DMS153 treated with DMSO at 0.1 percent for 48 hours (cell line): ENCODE data around the gene KLC1.
A peak's percentile ranks its signal among the peaks of the same experiment; 100 is the strongest.

Experiments
- DNase-seq: peaks from one replicate; lab custom pipeline; 2025; ENCODE audit not compliant: unreplicated experiment; lab: John Stamatoyannopoulos, UW

Gene KLC1

DNA sequence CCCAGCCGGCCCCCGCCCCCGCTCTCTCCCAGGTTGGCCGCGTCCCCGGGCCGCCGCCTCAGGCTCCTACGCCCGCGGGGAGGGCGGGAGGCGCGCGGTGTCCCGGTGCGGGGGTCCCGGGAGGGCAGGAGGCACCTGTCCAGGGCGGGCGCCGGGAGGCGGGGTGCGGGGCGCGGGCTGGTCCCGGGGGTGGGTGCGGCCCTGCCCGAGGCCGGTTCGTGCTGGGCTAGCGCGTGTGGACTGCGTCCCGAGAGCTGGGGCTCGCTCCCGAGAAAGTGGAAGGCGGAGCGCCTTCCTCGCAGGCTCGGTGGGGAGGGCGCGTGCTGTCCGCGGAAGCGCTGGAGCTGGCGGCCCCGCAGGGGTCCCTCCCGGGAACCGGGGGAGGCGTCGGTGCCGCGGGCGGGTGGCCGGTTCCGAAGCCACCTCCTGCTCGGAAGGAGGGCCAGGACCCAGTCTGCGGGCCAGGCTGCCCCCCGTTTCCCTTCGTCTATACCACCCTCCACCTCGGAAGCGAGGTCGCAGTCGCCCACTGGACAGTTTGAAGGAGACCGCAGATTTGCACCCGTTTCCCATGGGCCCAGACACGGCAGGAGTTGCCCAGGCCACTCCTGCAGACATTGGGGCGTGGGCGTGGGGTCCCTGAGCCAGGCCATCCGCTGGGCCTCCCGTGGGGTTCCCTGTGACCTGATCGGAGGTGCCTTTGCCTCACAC lies 87.2 kb downstream of the KLC1 start:
- no peak for DNase-seq

DNA sequence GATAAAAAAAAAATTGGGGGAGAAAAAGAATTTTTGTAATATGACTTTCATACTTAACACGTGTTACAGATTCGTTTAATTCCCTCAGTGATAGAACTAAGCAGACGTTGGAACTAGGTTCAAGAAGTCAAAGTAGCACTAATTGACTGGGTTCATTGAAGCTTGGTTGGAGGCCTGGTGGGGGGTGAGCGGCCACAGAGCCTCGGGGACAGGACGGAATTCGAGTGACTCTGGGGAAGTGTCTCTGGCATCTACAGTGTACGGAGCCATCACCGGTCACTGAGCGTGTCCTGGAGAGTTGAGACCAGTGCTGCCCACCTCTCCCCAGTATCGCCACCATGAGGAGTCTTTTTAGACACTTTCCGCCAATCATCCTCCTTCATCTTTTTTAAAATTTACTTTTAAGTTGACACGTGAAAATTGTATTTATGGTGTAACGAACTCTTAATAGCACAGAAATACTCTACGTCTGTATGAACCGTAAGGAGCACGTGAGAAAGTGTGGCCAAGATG lies 87.9 kb downstream of the KLC1 start:
- DNase-seq: no peak

DNA sequence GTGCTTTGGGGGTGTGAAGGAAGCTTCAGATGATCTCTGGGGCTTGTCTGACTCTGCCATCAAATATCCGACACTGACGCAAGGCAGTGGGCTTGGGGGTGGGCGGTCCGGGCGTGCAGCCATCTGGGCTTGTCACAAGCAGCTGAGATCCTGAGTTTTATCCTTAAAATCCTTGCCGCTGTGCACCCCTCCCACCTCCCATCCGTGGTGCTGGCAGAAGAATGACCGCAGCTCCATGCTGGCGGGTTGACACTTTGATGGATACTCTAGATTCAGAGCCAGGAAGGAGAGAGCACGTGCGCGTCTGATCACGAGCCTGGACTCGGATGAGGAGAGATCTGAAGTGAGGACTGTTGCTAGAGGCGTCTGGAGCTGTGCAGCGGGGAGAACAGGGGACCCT lies 89.6 kb downstream of the KLC1 start:
- DNase-seq: no peak

DNA sequence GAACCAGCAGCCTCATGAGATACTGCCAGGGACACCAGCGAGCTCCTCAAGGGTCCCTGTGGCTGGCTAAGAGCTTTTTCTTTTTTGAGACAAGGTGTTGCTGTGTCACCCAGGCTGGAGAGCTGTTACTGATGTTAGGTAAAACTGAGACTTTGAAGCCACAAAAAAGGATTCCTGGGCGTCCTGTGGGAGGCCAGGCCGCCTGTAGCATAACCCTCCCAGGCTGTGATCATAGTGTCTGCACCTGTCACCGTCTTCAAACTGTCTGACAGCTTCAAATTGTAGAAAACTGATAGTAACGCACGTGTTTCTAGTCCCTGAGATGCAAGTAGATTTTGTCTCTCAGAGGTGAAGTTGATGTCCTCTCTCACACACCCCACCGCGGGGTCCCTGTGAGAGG lies 90.7 kb downstream of the KLC1 start:
- DNase-seq: no peak

DNA sequence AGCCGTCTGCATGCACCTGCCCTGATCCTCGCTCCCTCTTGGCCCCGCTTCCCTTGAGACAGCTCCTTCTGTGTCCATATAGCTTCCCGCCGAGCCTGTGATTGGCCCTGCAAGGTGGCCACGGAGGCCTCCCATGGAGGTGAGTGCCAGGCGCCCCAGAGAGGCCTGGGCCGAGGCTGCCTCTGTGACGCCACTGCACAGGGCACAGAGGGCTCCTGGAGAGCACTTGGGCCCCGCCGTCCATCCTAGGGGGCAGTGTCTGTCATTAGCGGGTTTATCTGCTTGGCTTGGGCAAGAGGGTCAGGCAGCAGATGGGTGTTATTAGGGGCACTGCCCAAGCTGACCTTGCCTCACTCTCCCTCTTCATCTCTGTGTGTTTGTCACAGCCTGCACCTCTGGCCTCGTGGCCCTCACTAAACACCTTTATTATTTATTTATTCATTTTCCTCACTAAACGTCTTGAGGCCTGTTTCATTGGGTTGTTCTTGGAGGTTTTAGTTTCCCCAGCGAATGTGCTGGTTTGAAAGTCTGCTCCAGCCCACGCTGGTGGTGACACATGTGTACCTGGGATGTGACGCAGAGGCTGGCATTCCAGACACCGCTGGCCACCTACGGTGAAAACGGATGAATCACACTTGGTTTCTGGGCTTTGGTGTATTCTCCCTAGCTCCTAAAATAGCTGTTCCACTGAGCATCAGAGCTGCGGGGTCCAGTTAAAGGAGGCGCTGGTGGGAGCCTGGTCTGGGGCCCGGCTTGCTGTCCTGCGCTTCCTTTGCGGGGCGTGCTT lies 92.5 kb downstream of the KLC1 start:
- no peak for DNase-seq

DNA sequence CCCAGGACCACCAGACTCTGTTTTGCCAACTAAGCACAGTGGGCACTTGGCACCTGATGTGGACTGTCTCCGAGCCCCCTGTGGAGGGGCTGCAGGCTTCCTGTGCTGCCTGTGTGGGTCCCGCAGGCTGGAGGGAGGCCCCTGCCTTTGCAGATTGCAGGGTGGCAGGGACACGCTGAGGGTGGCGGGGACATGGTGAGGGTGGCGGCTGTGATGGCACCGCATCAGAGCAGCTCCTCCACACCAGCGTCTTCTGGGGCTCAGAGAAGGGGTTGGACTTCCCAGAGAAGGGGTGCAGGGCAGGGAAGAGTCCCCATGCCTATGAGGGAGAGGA lies 94.7 kb downstream of the KLC1 start:
- DNase-seq: no peak

DNA sequence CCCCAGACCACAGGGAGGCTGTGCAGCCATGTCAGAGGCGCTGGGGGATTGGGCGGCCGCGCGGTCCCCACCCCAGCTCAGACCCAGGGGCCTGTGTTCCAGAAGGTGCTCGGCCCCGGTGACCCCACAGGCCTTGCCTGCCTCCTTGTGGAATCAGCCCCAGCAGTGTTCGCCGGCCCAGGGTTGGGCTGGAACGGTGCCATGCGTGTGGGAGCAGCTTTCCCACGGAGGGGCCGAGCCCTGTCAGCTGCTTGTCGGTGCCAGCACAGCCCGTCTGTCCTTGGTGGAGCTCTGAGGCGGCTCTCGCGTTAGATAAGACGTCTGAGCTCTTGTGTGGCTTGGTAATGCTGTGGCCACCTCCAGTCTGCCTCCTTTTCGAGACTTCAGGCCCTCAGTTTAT lies 95.1 kb downstream of the KLC1 start:
- DNase-seq: no peak

DNA sequence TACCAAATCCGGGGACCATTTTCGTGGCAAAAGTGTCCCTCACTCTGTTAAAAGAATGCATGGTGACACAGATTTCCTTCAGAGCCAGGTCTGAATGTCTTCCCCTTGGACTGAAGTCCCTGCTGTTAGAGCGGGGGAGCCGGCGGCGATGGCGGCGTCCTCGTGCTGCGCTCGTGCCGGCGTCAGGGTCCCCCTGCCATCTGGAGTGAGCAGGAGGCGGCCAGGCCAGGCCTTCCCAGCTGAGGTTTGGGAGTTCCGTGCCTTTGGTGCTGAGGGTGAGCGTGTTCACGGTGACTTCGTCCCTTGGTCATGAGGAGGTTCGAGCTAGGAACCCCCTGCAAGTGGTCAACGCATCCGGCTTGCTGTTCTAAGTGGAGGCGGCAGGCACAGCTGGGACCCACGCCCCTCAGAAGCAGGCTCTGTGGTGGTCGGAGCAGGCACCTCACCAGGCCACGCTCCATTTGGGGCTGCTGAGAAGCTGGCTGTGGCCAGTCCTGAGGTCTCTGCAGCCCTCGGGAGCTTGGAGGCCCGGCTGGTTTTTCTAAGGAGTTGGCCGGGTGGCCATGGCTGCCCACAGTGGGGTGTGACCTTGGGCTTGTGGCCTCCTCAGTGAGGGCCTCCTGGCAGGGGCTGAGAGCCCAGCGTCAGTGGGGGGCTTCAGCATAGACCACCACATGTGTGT lies 96.1 kb downstream of the KLC1 start:
- DNase-seq: no peak

DNA sequence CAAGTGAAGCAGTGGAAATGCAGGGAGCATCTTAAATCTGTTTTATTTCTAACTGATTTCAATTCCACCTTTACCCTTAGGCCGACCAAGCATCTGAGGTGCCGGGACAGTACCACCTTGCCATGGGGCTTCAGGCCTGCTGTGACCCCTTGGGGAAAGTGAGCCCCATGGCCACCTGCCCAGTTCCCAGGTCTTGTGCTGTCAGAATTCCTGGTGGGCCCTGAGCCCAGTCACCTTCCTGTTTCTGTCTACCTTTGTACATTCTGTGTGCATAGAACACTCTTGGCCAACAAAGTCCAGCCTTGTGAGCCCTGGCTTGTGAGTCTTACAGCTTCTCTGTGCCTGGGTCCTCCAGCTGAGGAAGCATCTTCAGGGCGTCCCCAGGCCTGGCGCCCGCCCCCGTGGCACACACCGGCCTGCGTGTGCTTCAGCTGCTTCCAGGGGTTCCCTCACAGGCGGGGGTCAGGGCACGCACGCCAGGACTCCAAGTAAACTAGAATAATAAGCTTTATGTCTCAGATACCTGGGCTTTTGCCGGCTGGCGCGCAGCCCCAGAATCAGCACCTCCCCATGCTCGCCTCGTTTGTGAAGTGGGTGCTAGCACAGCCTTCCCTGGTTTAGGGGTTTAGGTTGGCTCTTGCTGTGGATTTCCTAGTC lies 96.9 kb downstream of the KLC1 start:
- DNase-seq: no peak

DNA sequence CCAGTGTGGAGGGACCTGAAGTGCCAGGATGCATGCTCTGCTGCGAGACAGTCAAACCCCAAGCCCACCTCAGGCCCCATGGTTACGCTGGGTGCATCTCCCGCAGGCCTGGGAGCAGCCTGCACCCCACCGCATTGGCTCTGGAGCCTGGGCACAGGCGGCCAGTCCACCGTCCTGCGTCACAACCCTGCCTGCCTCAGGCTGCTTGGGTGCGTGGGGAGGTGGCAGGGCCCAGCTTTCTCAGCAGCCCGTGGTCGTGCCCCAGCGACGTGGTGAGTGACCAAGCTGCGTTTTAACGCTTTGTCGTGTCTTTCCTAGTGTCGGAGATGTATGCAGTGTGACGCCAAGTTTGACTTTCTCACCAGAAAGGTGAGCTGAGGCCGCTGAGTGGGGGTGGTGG lies 97.5 kb downstream of the KLC1 start:
- no peak for DNase-seq

DNA sequence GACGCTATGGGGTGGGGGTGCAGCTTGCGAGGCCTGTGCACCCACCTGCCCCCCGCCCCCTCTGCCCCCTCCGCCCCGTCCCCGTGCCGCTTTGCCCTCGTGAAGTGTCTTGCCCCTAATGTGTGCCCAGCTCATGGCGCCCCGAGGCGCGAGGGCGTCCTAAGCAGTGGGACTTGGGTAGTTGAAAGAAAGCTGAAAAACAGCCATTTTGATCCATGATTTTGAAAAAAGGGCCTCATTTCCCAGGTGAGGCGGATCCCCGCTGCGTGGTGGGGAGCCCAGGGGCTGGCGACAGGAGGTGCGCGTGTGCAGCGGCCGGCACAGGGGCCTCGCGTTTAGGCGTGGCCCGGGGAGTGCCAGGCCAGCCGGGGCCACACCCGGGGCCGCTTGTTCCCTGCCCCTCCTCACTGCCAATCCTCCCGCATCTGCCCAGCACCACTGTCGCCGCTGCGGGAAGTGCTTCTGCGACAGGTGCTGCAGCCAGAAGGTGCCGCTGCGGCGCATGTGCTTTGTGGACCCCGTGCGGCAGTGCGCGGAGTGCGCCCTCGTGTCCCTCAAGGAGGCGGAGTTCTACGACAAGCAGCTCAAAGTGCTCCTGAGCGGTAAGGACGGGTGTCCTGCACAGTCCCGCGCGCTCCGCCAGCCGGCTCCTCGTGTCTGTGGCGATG lies 98.4 kb downstream of the KLC1 start:
- no peak for DNase-seq

DNA sequence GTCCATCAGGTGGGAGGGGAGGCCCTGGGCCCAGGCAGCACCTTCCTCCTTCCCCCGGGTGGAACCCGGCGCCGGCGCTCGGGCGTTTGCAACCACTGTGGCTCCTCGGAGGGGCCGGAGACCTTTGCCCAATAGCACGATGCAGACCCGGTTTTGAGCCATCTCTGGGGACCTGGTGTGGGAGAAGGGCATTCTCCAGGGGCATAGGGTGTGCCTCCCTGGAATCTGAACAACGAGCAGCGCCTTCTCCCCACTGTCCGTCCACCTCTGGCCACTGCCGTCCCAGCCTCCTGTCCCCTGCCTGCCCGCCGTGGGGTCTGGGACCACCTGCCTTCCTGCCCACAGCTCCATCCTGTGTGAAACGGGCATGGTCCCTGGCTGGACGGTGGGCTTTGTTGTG lies 99.1 kb downstream of the KLC1 start:
- DNase-seq: no peak

DNA sequence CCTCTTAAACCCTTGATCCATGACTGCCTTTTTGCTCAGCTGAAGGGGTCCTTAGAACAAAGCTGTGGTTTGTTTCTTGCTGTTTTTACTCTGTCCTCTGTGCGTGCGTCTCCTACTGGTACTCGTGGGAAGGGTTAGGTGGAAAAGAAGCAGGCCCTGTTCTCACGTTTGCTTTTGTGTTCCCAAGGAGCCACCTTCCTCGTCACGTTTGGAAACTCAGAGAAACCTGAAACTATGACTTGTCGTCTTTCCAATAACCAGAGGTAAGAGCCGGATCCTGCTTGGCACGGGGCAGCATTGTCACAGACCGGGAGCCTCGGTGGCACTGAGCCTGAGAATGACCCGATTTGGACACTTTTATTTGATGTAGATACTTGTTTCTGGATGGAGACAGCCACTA lies 99.7 kb downstream of the KLC1 start:
- DNase-seq: no peak

DNA sequence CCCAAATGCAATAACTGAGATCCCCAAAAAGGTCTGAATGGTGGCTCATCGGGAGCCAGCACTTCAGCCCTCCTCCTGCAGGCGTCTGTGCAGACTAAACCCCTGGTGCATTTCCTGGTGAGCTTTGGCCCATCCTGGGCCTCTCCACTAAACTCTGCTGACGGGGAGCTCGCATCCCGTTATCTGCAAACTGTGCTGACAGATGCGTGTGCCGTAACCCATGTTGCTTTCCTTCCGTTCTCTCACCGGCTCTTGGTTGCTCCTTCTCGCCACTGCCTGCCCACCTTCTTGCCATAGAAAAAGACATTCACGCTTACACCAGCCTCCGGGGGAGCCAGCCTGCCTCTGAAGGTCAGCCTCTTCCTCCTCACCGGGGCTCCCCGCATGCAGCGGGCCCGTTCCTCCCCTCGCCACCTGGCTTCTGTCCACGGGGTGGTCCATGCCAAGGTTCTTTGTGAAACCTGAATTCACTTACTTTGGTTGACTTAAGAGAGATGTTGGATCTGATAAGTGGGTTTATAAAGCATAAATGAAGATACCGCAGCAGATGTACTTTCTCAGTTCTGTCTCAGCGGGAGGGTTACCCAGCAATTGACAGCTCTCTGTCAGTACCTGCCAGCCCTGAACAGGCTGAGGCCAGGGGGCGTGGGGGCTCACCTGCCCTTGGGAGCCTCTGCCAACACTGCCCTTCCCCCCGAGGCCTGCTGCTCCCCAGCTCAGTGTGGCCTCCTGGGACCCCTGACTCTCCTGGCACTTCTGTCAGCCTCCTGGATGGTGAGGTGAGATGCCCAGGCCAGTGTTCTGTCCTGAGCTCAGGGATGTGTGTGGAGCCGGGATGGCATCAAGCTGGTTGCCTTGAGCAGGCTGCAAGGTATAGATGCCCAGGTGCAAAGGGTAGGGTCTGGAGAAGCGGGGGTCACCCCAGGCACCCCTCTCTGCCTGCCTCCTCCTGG lies 100.8 kb downstream of the KLC1 start:
- peak; percentile 5 for DNase-seq

DNA sequence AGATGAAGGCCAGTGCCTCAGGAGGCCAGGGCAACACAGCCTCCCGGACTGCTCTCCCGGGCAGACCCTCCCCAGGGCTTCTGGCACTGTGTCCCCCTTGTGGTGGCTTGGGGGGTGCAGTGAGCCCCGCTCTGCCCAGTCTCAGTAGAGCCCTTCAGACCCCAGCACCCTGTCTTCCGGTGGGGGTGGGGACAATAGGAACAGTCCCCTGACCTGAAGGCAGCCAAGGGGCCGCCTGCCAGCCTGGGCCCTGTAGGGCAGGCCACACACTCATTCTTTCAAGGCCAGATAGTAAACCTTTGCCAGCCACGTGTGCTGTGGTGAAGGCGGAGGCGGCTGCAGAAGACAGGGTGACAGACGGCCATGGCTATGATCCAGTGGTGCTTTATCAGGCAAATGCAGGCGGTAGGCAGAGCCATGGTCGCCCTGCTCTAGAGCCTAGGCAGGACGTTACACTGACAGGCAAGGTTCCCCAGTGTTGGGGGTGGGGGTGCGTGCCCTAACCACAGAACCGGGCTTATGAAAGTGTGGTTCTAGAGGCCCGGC lies 101.6 kb downstream of the KLC1 start:
- no peak for DNase-seq

DNA sequence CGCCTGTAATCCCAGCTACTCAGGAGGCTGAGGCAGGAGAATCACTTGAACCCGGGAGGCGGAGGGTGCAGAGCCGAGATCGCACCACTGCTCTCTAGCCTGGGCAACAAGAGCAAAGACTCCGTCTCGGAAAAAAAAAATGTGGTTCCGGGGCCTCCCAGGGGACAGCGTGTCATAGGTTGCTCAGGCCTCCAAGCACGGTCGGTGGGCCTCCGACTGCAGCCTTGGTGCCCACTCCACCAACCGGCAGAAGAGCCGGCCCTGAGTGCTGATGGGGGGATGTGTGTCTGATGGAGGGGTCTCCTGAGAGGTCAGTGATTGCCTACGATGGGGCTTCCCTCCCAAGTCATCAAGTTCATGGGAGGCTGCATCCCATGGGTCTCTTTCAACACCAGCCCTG lies 102.5 kb downstream of the KLC1 start:
- no peak for DNase-seq

DNA sequence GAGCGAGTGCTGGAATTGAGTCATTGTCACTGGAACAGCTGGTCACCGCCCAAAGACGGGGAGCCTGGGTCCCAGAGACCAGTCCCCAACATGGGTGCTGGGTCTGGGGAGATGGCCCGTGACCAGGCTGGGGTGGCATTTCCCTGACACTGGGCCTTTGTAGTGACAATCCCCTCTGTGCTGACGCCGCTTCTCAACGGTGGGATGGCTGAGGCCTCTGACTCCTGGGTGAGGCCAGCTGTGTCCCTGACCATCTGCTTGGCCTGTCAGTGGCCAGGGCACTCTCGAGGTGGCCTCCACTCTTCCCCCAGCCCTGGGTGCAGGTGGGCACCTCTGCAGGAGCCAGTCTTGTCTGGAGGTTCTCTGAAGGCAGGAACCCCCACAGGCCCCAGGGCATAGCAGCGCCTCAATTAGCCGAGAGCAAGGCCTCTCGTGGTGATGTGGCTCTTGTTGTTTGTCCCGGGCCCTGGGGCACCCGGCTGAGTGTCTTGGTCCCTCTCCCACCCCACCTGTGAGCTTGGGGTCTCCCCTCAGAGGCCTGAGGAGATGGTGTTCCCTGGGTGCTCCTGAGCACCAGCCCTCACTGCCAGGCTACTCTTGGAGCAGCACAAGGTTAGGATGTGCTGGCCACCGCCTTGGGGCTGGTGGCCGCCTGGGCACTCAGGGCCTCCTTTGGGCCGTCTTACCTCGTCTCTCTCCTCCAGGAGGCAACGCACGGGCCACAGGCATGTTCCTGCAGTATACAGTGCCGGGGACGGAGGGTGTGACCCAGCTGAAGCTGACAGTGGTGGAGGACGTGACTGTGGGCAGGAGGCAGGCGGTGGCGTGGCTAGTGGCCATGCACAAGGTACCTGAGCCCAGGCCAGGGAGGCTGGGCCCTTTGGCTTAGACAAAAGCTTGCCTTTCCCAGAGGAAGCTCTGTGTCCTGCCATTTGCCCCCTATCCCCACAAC lies 103.2 kb downstream of the KLC1 start:
- no peak for DNase-seq

DNA sequence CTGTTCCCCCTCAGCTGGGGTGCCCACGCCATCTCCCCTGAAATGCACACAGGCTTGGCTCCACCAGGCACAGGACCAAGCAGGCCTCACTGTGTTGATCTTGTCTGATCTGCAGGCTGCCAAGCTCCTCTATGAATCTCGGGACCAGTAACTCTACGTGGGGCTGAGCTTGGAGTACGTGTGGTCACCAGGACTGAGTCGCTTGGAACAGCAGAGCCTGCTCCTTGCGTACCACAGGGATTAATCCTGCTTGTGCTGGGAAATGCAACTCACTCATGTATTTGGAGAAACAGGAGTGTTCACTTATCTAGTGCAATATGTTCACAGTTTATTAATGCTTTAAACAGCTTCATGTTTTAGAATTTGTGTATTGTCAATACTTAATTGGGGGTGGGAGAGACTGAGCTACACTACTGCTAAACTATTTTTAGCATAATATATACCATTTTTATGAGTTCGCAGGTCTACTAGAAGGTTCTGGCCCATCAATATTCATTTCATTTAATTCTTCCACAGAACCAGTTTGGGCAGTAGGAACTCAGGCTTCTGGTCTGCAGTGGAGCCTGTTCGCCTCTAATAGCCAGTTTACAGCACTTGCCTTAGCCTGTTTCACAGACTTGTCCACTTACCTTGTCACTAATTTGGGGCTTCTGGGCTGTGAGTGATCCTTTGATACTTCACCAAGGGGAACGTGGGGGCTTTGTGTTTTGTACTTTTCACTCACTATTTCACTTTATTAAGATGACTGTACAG lies 104.0 kb downstream of the KLC1 start:
- DNase-seq: no peak
